Adrenal gland (tissue), 5 donors: Measurements from ENCODE around the gene LPIN2.

Experiments
- CTCF ChIP-seq, 6 experiments: fragments of 450-650 bp in 4 of 6; fragments of 200-600 bp in 2 of 6; sonication (generic) in 1 of 6; IDR thresholded peaks; 1 replicate in 5 of 6; 2 replicates in 1 of 6; pipeline versions ENCODE4 v1.5.1 to v1.8.0; 2016 to 2021; ENCODE audit warnings: antibody characterized with exemption in 6 of 6, mild to moderate bottlenecking in 2 of 6, moderate library complexity in 1 of 6
- POLR2A ChIP-seq, 2 donors: fragments of 450-650 bp; IDR thresholded peaks; one replicate each; pipeline ENCODE4 v1.6.1; 2017; ENCODE audit warnings: antibody characterized with exemption in 2 of 2, mild to moderate bottlenecking in 2 of 2, moderate library complexity in 1 of 2
- donor health status: DM: no; HTN: no; CAD: no.

GRCh38 chr18:2967357-2967756 lies 45.6 kb downstream of the LPIN2 start:
- TF ChIP-seq POLR2A (IDR thresholded peaks at IDR 0.05) (no peak), CTCF (IDR thresholded peaks at IDR 0.05) (no peak)
